Tibial nerve (tissue), 4 donors: Measurements from ENCODE around the gene BAG2. TPM values are rescaled to one million over a fixed set of nuclear protein-coding genes. Genes with fewer than 3 reads are reported as not detected.

ENCODE experiments used
- DNase-seq, 2 donors: peaks; one replicate each; pipeline ENCODE4 v3.0.0-alpha.2; 2019; ENCODE audit warnings: low spot score in 2 of 2
- H3K27ac ChIP-seq, 4 donors: fragments of 200-600 bp; sonication (generic) in 3 of 4; one replicate each; pipeline ENCODE4 v1.5.1; 2017 to 2019; ENCODE audit warnings: mild to moderate bottlenecking in 1 of 4
- H3K27me3 ChIP-seq, 2 donors: fragments of 200-600 bp; sonication (generic) in 1 of 2; one replicate each; pipeline versions ENCODE4 v1.5.1 to v1.6.0; 2017 to 2019
- H3K36me3 ChIP-seq, 3 donors: fragments of 200-600 bp; sonication (generic); one replicate each; pipeline ENCODE4 v1.5.1; 2018 to 2019
- H3K4me1 ChIP-seq, 4 donors: fragments of 200-600 bp; sonication (generic) in 3 of 4; one replicate each; pipeline ENCODE4 v1.5.1; 2017 to 2019
- H3K4me3 ChIP-seq, 4 donors: fragments of 200-600 bp; sonication (generic) in 3 of 4; one replicate each; pipeline ENCODE4 v1.5.1; 2017 to 2019; ENCODE audit warnings: mild to moderate bottlenecking in 1 of 4, moderate library complexity in 1 of 4
- H3K9me3 ChIP-seq, 4 donors: fragments of 200-600 bp; sonication (generic) in 3 of 4; one replicate each; pipeline ENCODE4 v1.5.1; 2017 to 2019
- EP300 ChIP-seq, 2 donors: sonication (generic); formaldehyde crosslinking; IDR thresholded peaks; one replicate each; pipeline ENCODE4 v1.6.1; 2017; ENCODE audit warnings: antibody characterized with exemption in 2 of 2, mild to moderate bottlenecking in 1 of 2
- POLR2A ChIP-seq, 2 donors: fragments of 450-650 bp; IDR thresholded peaks; one replicate each; pipeline ENCODE4 v1.6.1; 2017; ENCODE audit warnings: antibody characterized with exemption in 2 of 2, mild to moderate bottlenecking in 2 of 2, moderate library complexity in 2 of 2
- WGBS, 2 donors: methylation state at CpG; one replicate each; pipeline ENCODE4 v1.1.5; 2018; 5-methylcytosine and 5-hydroxymethylcytosine counted together
- total RNA-seq, 4 donors: library from RNA; depleted of rRNA; stranded (reverse); fragments of >200 nt; gene quantifications; one replicate each; pipeline ENCODE4 v1.1.0, GENCODE V29; 2016
- TF ChIP-seq, protein P1 (sequence below), 5 experiments: fragments of 200-600 bp in 3 of 5; fragments of 450-650 bp in 2 of 5; sonication (generic) in 3 of 5; IDR thresholded peaks; one replicate each; pipeline ENCODE4 v1.5.1; 2016 to 2019; ENCODE audit warnings: antibody characterized with exemption in 5 of 5, mild to moderate bottlenecking in 3 of 5, moderate library complexity in 2 of 5

BAG2 gene
- total RNA-seq, 4 donors from 2014 or later, result 5.3 to 7.5 (median 5.7) TPM

DNA sequence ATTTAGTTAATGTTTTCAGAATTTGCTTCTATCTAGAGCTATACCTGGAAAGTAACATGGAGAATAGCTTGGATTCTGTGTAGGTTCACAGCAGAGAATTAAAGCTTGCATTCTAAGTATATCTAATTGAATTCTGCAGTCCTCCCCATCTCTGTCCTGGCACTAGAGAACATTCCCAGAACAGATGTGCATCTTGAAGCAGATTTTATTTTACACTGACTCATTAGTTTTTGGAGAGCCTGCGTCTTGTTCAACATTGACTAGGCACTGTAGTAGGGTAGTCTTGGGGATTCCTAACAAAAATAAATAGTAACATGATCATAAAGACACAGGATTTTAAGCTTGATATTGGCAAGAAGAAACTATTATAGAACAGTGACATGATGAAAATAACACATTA, 36.2 kb upstream of the BAG2 start:
- TF ChIP-seq POLR2A (IDR thresholded peaks at IDR 0.05) (no peak), EP300 (IDR thresholded peaks at IDR 0.05) (no peak)
- TF ChIP-seq, protein P1, sequence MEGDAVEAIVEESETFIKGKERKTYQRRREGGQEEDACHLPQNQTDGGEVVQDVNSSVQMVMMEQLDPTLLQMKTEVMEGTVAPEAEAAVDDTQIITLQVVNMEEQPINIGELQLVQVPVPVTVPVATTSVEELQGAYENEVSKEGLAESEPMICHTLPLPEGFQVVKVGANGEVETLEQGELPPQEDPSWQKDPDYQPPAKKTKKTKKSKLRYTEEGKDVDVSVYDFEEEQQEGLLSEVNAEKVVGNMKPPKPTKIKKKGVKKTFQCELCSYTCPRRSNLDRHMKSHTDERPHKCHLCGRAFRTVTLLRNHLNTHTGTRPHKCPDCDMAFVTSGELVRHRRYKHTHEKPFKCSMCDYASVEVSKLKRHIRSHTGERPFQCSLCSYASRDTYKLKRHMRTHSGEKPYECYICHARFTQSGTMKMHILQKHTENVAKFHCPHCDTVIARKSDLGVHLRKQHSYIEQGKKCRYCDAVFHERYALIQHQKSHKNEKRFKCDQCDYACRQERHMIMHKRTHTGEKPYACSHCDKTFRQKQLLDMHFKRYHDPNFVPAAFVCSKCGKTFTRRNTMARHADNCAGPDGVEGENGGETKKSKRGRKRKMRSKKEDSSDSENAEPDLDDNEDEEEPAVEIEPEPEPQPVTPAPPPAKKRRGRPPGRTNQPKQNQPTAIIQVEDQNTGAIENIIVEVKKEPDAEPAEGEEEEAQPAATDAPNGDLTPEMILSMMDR (IDR thresholded peaks at IDR 0.05), result no peak
- H3K4me1 ChIP-seq, result peaks cover 0 to 6% (median 2%) of the 10 kb centered on the region in 4 donors
- DNase-seq, result no peak
- H3K36me3 ChIP-seq, result peaks cover 0 to 32% (median 6%) of the 10 kb centered on the region in 3 donors
- 40 to 49% methylated on average over 1 of the region's 1 CpG for WGBS, 2 donors
- H3K9me3 ChIP-seq, result no peaks in the 10 kb centered on the region
- no peak overlapping the region for H3K27ac ChIP-seq
- no peak overlapping the region for H3K4me3 ChIP-seq
- H3K27me3 ChIP-seq, result no peaks in the 10 kb centered on the region

DNA sequence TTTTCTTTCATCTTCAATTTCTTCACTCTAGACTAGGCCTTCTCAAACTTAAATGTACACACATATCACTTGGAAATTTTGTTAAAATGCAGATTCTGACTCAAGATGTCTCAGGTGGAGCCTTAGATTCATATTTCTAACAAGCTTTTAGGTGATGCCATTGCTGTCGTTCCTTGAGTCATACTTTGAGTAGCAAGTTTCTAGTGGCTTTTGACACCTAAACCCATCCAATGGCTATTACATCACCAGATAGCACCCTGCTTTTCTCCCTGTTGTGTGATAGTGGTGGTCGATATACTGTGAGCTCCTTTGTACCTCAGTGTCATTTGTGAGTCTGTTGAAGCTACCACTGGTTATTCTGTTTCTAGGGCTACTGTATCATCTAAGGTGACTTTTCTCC, 34.8 kb upstream of the BAG2 start:
- H3K4me1 ChIP-seq, result no peaks in the 10 kb centered on the region
- no peaks in the 10 kb centered on the region for H3K9me3 ChIP-seq
- peaks cover 0 to 45% (median 6%) of the 10 kb centered on the region in 3 donors for H3K36me3 ChIP-seq
- no peaks in the 10 kb centered on the region for H3K27me3 ChIP-seq
- TF ChIP-seq, protein P1 (IDR thresholded peaks at IDR 0.05), result no peak
- TF ChIP-seq EP300 (IDR thresholded peaks at IDR 0.05) (no peak), POLR2A (IDR thresholded peaks at IDR 0.05) (no peak)
- DNase-seq, result no peak
- H3K27ac ChIP-seq, result no peak overlapping the region
- no peak overlapping the region for H3K4me3 ChIP-seq
- 91 to 98% methylated on average over 2 of the region's 2 CpGs for WGBS, 2 donors

DNA sequence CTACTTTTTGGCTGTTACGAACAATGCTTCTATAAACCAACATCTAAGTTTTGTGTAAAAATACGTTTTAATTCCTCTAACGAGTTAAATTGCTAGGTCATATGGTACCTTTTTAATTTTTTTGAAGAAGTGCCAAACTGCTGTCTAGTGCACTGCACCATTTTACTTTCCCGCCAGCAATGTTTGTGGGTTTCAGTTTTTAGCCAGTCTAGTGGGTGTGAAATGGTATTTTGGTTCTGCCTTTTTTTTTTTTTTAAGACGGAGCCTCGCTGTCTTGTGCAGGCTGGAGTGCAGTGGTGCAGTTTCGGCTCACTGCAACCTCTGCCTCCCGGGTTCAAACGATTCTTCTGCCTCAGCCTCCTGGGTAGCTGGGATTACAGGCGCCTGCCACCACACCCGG, 34.1 kb upstream of the BAG2 start:
- WGBS, 2 donors, result 94 to 96% methylated on average over 11 of the region's 11 CpGs
- Histone ChIP-seq H3K4me3 (no peak overlapping the region), H3K36me3 (peaks cover 0 to 49% (median 6%) of the 10 kb centered on the region in 3 donors), H3K9me3 (no peaks in the 10 kb centered on the region), H3K27me3 (no peaks in the 10 kb centered on the region), H3K27ac (no peak overlapping the region), H3K4me1 (no peaks in the 10 kb centered on the region)
- TF ChIP-seq EP300 (IDR thresholded peaks at IDR 0.05), result no peak
- TF ChIP-seq, protein P1 (IDR thresholded peaks at IDR 0.05), result no peak
- DNase-seq, result no peak

DNA sequence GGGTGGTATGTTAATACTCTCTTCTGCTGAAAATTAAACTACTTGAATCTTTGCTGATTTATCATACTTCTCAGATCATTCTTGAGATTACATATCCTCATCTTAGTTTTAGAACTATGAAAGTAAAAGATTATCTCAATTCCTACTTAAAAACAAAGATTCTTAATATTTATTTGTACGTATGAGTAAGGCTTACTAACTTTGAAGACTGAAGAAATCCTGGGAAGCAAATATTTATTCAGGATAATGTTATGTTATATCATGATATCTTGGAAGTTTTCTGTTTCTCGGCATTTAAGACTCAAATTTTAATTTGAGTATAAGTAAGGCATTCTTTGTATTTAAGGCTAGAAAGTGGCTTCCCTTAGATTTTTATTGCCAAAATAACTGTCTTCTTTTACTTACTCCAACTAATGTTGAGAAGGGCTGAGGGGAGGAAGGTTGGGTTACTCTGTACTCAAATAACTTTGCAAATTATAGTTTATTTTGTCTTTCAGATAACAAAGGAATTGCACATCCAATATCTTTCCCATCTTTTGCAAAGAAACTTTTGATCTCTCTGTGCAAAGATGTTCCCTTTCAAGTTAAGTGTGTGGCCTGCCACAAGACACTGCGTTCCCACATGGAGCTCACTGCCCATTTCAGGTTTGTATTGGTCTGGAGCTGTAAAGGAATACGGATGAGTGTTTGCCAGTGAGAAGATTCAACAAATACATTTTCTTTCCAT, 30.5 kb upstream of the BAG2 start:
- Histone ChIP-seq H3K9me3 (no peaks in the 10 kb centered on the region), H3K4me1 (no peaks in the 10 kb centered on the region), H3K27ac (no peak overlapping the region), H3K27me3 (no peaks in the 10 kb centered on the region), H3K36me3 (peaks cover 0 to 57% (median 0%) of the 10 kb centered on the region in 3 donors), H3K4me3 (no peak overlapping the region)
- WGBS, 2 donors, result 90 to 92% methylated on average over 4 of the region's 4 CpGs
- DNase-seq, result no peak
- TF ChIP-seq, protein P1 (IDR thresholded peaks at IDR 0.05), result no peak
- no peak for TF ChIP-seq POLR2A (IDR thresholded peaks at IDR 0.05)
- no peak for TF ChIP-seq EP300 (IDR thresholded peaks at IDR 0.05)

DNA sequence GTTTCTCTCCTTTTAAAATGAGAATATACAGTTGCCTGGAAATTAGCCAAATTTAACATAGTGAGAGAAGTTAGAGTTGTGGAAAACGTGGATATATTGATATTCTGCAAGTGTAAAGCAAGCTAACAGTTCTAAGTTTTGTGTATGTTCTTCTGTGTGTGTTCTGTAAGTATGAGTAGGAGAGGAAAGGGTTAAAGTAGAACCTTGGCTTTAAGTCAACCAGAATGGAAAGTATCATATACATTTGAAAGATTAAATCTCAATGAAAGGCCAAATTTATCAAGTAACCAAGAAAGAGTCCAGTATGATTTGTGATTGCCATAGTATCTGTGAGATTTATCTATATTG, 30.0 kb upstream of the BAG2 start:
- Histone ChIP-seq H3K4me1 (no peaks in the 10 kb centered on the region), H3K27me3 (no peaks in the 10 kb centered on the region), H3K4me3 (no peak overlapping the region), H3K36me3 (peaks cover 0 to 61% (median 0%) of the 10 kb centered on the region in 3 donors), H3K27ac (no peak overlapping the region), H3K9me3 (no peaks in the 10 kb centered on the region)
- WGBS, 2 donors, result 74 to 81% methylated on average over 1 of the region's 1 CpG
- no peak for TF ChIP-seq POLR2A (IDR thresholded peaks at IDR 0.05)
- TF ChIP-seq, protein P1 (IDR thresholded peaks at IDR 0.05), result no peak
- no peak for DNase-seq
